Fibroblast of mammary gland (primary cell): ENCODE results near the gene IL4R.

Source experiments
- DNase-seq: peaks from one replicate; pipeline ENCODE4 v3.0.0-alpha.2; 2010; ENCODE audit warnings: low read depth
- H3K4me3 ChIP-seq: 2 replicates; pipeline ENCODE4 v1.5.1; 2011; ENCODE audit warnings: low read depth, mild to moderate bottlenecking, low read length, moderate library complexity; ENCODE audit not compliant: control insufficient read depth
- CTCF ChIP-seq: conservative IDR thresholded peaks from 2 replicates; pipeline ENCODE4 v1.5.1; 2011; ENCODE audit warnings: low read depth, low read length, inconsistent platforms; ENCODE audit not compliant: control insufficient read depth, insufficient read depth

The IL4R gene

GRCh38 chr16:27410761-27411160 is 97.0 kb downstream of the IL4R start:
- no peak overlapping the region for H3K4me3 ChIP-seq
- DNase-seq, result no peak
- TF ChIP-seq CTCF, result no peak

- DNase-seq, result no peak
- no peak overlapping the region for H3K4me3 ChIP-seq
- TF ChIP-seq CTCF, result no peak
Observed at GRCh38 chr16:27413956-27414355, 100.2 kb downstream of the IL4R start.
